ENCODE results near the gene XK.
"Not testable (repeated sequence)": the region's sequence is repeated elsewhere in the genome, so short reads cannot be mapped to it uniquely, and the experiment has no call there.

XK gene

GRCh38 chrX:37757082-37757481, 71.5 kb downstream of the XK start:
- FAIRE-seq: no peak

- FAIRE-seq: no peak
Observed at GRCh38 chrX:37759351-37759750, 73.8 kb downstream of the XK start.

- no peak for FAIRE-seq
Observed at GRCh38 chrX:37759878-37760418, 74.4 kb downstream of the XK start.

- FAIRE-seq: no peak
Observed at GRCh38 chrX:37763400-37763799, 77.8 kb downstream of the XK start.

GRCh38 chrX:37765507-37765906, 79.9 kb downstream of the XK start:
- no peak for FAIRE-seq

- FAIRE-seq: no peak
Observed at GRCh38 chrX:37767430-37767829, 81.8 kb downstream of the XK start.

- not testable (repeated sequence) for FAIRE-seq
Observed at GRCh38 chrX:37768866-37769265, 83.3 kb downstream of the XK start.

GRCh38 chrX:37776283-37776986, 90.8 kb downstream of the XK start:
- FAIRE-seq: no peak

GRCh38 chrX:37776987-37777325, 91.4 kb downstream of the XK start:
- no peak for FAIRE-seq

GRCh38 chrX:37779857-37780256, 94.3 kb downstream of the XK start, which contains the start of gene CYBB:
CYBB (plus strand) TSS chrX:37780059; CDS start chrX:37780078, 19 bp downstream.
- FAIRE-seq: no peak

GRCh38 chrX:37781081-37781480, 95.5 kb downstream of the XK start:
- no peak for FAIRE-seq
